ENCODE results near the gene HLA-F.
A peak's percentile ranks its signal among the peaks of the same experiment; 100 is the strongest.

Gene HLA-F

GRCh38 chr6:29745386-29745785 is 22.2 kb downstream of the HLA-F start:
- H3K27ac ChIP-seq = no peak overlapping the region
- no peak overlapping the region for H3K4me3 ChIP-seq (IDR thresholded peaks at IDR 0.05; ENCODE audit: insufficient read depth, low read depth, low read length)
- no peaks in the 10 kb centered on the region for H3K27me3 ChIP-seq (ENCODE audit: insufficient read depth, low read depth)

GRCh38 chr6:29745855-29746449 is 22.7 kb downstream of the HLA-F start:
- Histone ChIP-seq H3K27ac (no peak overlapping the region), H4K20me1 (ENCODE audit: insufficient read depth) (no peaks in the 10 kb centered on the region), H3K79me2 (ENCODE audit: insufficient read depth, low read depth) (no peaks in the 10 kb centered on the region)

More at GRCh38 chr6:29745386-29745785, 22.2 kb downstream of the HLA-F start:
- H2AFZ ChIP-seq (ENCODE audit: low read depth) = no peak overlapping the region
- H3K79me2 ChIP-seq (ENCODE audit: insufficient read depth, low read depth) = no peaks in the 10 kb centered on the region
- H4K20me1 ChIP-seq (ENCODE audit: insufficient read depth) = no peaks in the 10 kb centered on the region
- peaks cover 4% of the 10 kb centered on the region for H3K4me1 ChIP-seq (ENCODE audit: low read depth, poor library complexity, severe bottlenecking)
- TF ChIP-seq CTCF (conservative IDR thresholded peaks at IDR 0.05; ENCODE audit: low read depth, low read length) = no peak
- H3K36me3 ChIP-seq (ENCODE audit: insufficient read depth) = no peaks in the 10 kb centered on the region
- H3K9ac ChIP-seq = no peak overlapping the region
- no peak overlapping the region for H3K4me2 ChIP-seq

GRCh38 chr6:29746846-29747687 is 23.8 kb downstream of the HLA-F start:
- Histone ChIP-seq H3K27me3 (ENCODE audit: insufficient read depth, low read depth) (no peaks in the 10 kb centered on the region), H3K9ac (no peak overlapping the region), H3K79me2 (ENCODE audit: insufficient read depth, low read depth) (no peaks in the 10 kb centered on the region), H3K4me2 (no peak overlapping the region), H3K4me1 (ENCODE audit: low read depth, poor library complexity, severe bottlenecking) (peaks cover 9% of the 10 kb centered on the region), H2AFZ (ENCODE audit: low read depth) (no peak overlapping the region), H3K4me3 (IDR thresholded peaks at IDR 0.05; ENCODE audit: insufficient read depth, low read depth, low read length) (no peak overlapping the region), H4K20me1 (ENCODE audit: insufficient read depth) (no peaks in the 10 kb centered on the region), H3K27ac (no peak overlapping the region), H3K36me3 (ENCODE audit: insufficient read depth) (no peaks in the 10 kb centered on the region)
- no peak for TF ChIP-seq CTCF (conservative IDR thresholded peaks at IDR 0.05; ENCODE audit: low read depth, low read length)

More at GRCh38 chr6:29745855-29746449, 22.7 kb downstream of the HLA-F start:
- no peaks in the 10 kb centered on the region for H3K27me3 ChIP-seq (ENCODE audit: insufficient read depth, low read depth)
- H3K4me1 ChIP-seq (ENCODE audit: low read depth, poor library complexity, severe bottlenecking) = peaks cover 4% of the 10 kb centered on the region
- no peak overlapping the region for H3K9ac ChIP-seq
- no peak overlapping the region for H3K4me2 ChIP-seq
- H3K4me3 ChIP-seq (IDR thresholded peaks at IDR 0.05; ENCODE audit: insufficient read depth, low read depth, low read length) = no peak overlapping the region
- TF ChIP-seq CTCF (conservative IDR thresholded peaks at IDR 0.05; ENCODE audit: low read depth, low read length) = no peak
- no peak overlapping the region for H2AFZ ChIP-seq (ENCODE audit: low read depth)
- no peaks in the 10 kb centered on the region for H3K36me3 ChIP-seq (ENCODE audit: insufficient read depth)

- H3K9ac ChIP-seq = no peak overlapping the region
These were observed 24.5 kb downstream of the HLA-F start for GRCh38 chr6:29747688-29748250.

More at GRCh38 chr6:29747688-29748250, 24.5 kb downstream of the HLA-F start:
- Histone ChIP-seq H4K20me1 (ENCODE audit: insufficient read depth) (no peaks in the 10 kb centered on the region), H3K4me3 (IDR thresholded peaks at IDR 0.05; ENCODE audit: insufficient read depth, low read depth, low read length) (no peak overlapping the region), H3K27ac (no peak overlapping the region), H3K79me2 (ENCODE audit: insufficient read depth, low read depth) (no peaks in the 10 kb centered on the region), H3K4me1 (ENCODE audit: low read depth, poor library complexity, severe bottlenecking) (peaks cover 10% of the 10 kb centered on the region), H3K27me3 (ENCODE audit: insufficient read depth, low read depth) (no peaks in the 10 kb centered on the region), H3K36me3 (ENCODE audit: insufficient read depth) (no peaks in the 10 kb centered on the region), H3K4me2 (peak overlapping the region; percentile 81; the same call in 1 of the 2 replicates), H2AFZ (ENCODE audit: low read depth) (peak overlapping the region; percentile 94; the same call in 1 of the 2 replicates)
- no peak for TF ChIP-seq CTCF (conservative IDR thresholded peaks at IDR 0.05; ENCODE audit: low read depth, low read length)

All from KMS-11 (cell line).